HG03097 (cell line): ENCODE results near the gene LTBP4.
"Not testable (repeated sequence)": the region's sequence is repeated elsewhere in the genome, so short reads cannot be mapped to it uniquely, and the experiment has no call there.

Source experiments
- ATAC-seq: cut with Tn5 transposase; IDR thresholded peaks from one replicate; pipeline ENCODE4 v1.9.1; 2021; ENCODE audit not compliant: unreplicated experiment, low FRiP score

LTBP4 gene

GRCh38 chr19:40624369-40625153, 23.4 kb downstream of the LTBP4 start:
- ATAC-seq = not testable (repeated sequence)

DNA sequence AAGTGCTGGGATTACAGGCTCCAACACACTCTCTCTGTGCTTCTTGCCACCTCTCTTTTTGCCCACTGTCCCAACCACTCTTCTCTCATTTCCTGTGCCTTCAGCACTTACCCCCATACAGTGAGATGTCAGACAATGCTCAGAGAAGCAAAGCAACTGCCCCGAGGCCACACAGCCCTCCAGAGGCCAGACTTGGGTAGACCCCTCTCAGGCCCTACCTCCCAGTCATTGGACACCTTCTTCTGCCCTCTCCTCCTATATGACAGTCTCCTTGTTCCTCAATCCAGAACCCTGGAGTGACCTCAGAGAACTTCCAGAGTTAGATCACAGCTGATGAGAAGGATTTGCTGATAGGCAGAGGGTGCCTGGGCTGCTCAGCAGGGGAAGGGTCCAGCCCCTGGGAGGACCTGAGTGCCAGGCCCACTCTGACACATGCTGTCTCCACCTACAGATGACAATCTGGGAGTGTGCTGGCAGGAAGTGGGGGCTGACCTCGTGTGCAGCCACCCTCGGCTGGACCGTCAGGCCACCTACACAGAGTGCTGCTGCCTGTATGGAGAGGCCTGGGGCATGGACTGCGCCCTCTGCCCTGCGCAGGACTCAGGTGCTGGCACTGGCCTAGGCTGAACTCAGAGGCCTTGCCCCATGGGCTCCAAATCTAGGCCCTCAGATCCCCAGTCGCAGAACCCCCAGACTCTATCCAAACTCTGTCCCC, 24.4 kb downstream of the LTBP4 start:
- ATAC-seq = no peak

GRCh38 chr19:40626918-40627317, 25.7 kb downstream of the LTBP4 start:
- ATAC-seq = no peak

DNA sequence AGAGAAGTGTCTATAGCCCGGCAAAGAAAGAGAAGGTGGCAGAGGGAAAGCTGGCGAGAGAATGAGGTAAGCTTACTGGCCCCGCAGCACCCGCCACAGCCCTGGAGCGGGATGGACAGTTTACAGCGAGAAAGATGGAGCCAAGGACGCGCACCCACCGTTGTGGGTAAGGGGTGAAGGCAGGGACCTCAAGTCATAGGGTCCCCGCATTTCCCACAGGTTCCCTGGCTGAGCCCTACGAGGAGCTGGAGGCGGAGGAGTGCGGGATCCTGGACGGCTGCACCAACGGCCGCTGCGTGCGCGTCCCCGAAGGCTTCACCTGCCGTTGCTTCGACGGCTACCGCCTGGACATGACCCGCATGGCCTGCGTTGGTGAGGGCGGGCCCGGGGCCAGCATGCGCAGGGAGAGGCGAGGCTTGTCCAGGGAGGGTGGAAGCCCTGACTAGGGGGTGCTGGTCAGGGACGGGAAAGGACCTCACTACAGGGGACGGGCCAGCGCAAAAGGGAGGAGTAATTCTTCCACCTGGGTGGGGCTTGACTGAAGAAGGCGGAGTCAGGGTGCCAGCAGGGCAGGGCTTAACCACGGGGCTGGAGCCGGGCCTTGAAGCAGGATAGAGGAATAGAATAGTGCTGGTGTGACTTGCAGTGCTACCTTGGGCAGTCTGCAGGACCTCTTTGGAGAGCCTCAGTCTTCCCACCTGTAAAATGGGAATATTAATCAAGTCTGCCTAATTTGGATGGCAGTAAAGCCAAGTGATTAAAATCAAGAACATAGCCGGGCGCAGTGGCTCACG, 26.5 kb downstream of the LTBP4 start:
- no peak for ATAC-seq

GRCh38 chr19:40629346-40629745, 28.2 kb downstream of the LTBP4 start:
- no peak for ATAC-seq

GRCh38 chr19:40630571-40631160, 29.5 kb downstream of the LTBP4 start:
- ATAC-seq = no peak

- no peak for ATAC-seq
These were observed 31.3 kb downstream of the LTBP4 start for GRCh38 chr19:40632311-40633036.

GRCh38 chr19:40633207-40633606, 32.0 kb downstream of the LTBP4 start:
- no peak for ATAC-seq

GRCh38 chr19:40638327-40638726, 37.2 kb downstream of the LTBP4 start:
- no peak for ATAC-seq

DNA sequence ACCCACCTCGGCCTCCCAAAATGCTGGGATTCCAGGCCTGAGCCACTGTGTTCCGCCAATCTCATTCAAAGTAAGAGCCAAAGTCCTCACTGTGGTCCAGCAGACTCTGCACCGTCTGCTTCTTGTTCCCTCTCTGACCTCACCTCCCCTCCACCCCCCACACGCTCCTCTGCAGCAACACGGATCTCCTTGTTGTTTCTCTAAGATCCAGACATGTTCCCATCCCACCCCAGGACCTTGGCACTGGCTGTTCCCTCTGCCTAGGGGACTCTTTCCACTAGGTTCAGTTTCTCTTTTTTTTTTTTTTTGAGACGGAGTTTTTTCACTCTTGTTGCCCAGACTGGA, 38.4 kb downstream of the LTBP4 start:
- no peak for ATAC-seq

DNA sequence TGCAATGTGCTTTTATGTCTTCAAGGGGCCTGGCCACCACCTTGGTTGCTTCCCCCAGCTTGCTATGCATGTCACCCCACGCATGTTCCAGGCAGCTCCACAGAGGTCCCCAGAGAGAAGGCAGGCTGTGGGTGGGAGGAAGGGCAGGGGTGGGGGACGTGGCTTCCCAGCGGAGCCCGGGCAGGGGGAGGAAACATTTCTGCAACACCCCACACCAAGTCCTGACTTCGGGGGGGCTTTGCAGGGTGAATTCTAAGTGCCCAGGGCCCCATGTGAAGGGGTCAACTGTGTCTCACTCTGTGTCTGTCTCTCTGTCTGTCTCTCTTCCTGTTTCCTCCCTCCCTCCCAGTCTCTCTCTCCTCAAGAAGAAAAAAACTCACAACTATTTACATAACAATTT, 39.6 kb downstream of the LTBP4 start:
- no peak for ATAC-seq

GRCh38 chr19:40641281-40641680, 40.1 kb downstream of the LTBP4 start:
- no peak for ATAC-seq

DNA sequence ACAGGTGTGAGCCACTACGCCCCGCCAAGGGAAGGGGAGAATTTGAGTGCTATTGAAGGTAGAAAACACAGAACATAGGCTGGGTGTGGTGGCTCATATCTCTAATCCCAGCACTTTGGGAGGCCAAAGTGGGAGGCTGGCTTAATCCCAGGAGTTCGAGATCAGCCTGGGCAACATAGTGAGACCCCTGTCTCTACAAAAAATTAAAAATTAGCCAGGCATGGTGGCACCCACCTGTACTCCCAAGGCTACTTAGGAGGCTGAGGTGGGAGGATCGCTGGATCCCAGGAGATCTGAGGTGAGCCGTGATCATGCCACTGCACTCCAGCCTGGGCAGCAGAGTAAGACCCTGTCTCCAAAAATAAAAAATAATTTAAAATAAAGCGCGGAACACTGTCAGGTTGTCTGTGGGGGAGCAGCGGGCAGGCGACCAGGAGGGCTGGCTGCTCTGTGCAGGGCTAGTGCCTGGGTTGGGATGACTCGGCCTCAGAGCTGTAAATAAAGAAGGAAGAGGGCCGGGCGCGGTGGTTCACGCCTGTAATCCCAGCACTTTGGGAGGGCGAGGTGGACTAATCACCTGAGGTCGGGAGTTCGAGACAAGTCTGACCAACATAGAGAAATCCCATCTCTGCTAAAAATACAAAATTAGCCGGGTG, 41.0 kb downstream of the LTBP4 start:
- ATAC-seq = no peak

DNA sequence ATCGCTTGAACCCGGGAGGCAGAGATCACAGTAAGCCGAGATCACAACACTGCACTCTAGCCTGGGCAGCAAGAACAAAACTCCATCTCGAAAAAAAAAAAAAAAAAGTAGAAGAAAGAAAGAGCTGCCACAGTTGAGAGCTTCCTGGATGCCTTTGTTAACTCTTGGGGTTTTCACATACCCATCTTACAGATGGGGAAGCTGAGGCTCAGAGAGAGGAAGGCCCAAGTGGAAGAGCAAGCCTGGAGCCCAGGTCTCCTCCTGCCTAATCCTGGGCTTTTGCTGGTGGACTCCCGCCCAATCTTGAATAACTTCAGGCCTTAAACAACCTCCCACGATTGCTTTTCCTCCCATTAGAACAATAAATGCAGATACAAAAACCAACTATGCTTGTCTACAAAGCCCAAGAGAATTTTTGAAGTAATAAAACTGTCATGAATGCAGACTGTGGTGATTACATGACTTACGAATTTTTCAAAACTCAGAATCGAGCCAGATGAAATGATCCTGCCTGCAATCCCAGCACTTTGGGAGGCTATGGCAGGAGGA, 41.7 kb downstream of the LTBP4 start:
- no peak for ATAC-seq

DNA sequence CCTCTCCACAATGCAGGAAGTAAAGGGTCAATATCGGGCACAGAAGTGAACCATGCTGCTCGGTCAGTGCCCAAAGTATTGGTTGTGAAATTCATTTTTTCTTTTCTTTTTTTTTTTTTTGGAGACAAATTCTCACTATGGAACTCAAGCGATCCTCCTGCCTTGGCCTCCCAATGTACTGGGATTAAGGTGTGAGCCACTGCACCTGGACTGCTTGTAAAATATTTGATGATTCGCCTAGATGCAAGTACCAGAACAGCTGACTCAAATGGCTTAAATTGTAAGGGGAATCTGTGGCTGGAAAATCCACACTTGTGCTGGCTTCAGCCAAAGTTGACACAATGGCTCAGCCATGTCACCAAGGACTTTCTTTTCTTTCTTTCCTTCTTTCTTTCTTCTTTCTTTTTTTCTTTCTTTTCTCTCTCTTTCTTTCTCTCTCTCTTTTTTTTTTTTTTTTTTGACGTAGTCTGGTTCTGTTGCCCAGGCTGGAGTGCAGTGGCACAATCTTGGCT, 45.6 kb downstream of the LTBP4 start:
- ATAC-seq = no peak

- ATAC-seq = not testable (repeated sequence)
These were observed 48.9 kb downstream of the LTBP4 start for GRCh38 chr19:40649903-40650675.

GRCh38 chr19:40650749-40651305, 49.7 kb downstream of the LTBP4 start:
- ATAC-seq = no peak

DNA sequence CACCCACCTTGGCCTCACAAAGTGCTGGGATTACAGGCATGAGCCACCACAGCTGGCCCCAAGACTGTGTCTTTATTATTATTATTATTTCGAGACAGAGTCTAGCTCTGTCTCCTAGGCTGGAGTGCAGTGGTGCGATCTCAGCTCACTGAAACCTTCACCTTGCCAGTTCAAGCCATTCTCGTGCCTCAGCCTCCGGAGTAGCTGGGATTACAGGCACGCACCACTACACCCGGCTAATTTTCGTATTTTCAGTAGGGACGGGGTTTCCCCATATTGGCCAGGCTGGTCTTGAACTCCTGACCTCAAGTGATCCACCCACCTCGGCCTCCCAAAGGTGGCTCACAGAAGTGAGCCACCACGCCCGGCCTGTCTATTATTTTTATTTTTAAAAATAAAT, 51.1 kb downstream of the LTBP4 start:
- ATAC-seq = not testable (repeated sequence)
